ENCODE results near the gene CENPM. TPM values are rescaled to one million over a fixed set of nuclear protein-coding genes. Genes with fewer than 3 reads are reported as not detected.

The CENPM gene
- total and polyA plus RNA-seq, 2 experiments from 2014 or later: 6.7 to 14.9 TPM

- Histone ChIP-seq H4K20me1 (ENCODE audit: insufficient read depth, poor library complexity, severe bottlenecking) (peaks cover 15% of the 10 kb centered on the region), H3K79me2 (no peaks in the 10 kb centered on the region), H2AFZ (no peak overlapping the region), H3K27me3 (peaks cover 74% of the 10 kb centered on the region), H3K4me2 (no peak overlapping the region), H3K27ac (no peak overlapping the region), H3K4me3 (no peak overlapping the region), H3K4me1 (ENCODE audit: insufficient read depth) (peaks cover 16% of the 10 kb centered on the region), H3K9me2 (replicated peaks; ENCODE audit: insufficient read depth) (no peaks in the 10 kb centered on the region), H3K9me3 (ENCODE audit: low read depth) (no peaks in the 10 kb centered on the region), H3K36me3 (replicated peaks; ENCODE audit: insufficient read depth, low read depth) (no peaks in the 10 kb centered on the region)
- WGBS (ENCODE audit: low lambda C conversion rate, missing lambda C conversion rate): 82% methylated on average over 9 of the region's 9 CpGs
- DNase-seq (ENCODE audit: low spot score): no peak
- TF ChIP-seq EZH2phosphoT487 (IDR thresholded peaks at IDR 0.05; ENCODE audit: low read depth, severe bottlenecking, unreplicated experiment) (no peak), CTCF (IDR thresholded peaks at IDR 0.05; ENCODE audit: poor library complexity) (no peak), EZH2 (IDR thresholded peaks at IDR 0.05; ENCODE audit: borderline replicate concordance) (no peak)
These were observed 34.5 kb downstream of the CENPM start for GRCh38 chr22:41912338-41913039.

GRCh38 chr22:41911001-41911611 is 35.8 kb downstream of the CENPM start:
- TF ChIP-seq EZH2 (IDR thresholded peaks at IDR 0.05; ENCODE audit: borderline replicate concordance): no peak
- TF ChIP-seq EZH2phosphoT487 (IDR thresholded peaks at IDR 0.05; ENCODE audit: low read depth, severe bottlenecking, unreplicated experiment): no peak
- TF ChIP-seq CTCF (IDR thresholded peaks at IDR 0.05; ENCODE audit: poor library complexity): no peak
- Histone ChIP-seq H3K4me3 (no peak overlapping the region), H3K4me2 (peak overlapping the region; percentile 79)

GRCh38 chr22:41910050-41911000 is 36.6 kb downstream of the CENPM start:
- H3K36me3 ChIP-seq (replicated peaks; ENCODE audit: insufficient read depth, low read depth): no peaks in the 10 kb centered on the region
- TF ChIP-seq CTCF (IDR thresholded peaks at IDR 0.05; ENCODE audit: poor library complexity) (no peak), EZH2 (IDR thresholded peaks at IDR 0.05; ENCODE audit: borderline replicate concordance) (peak; percentile 58), EZH2phosphoT487 (IDR thresholded peaks at IDR 0.05; ENCODE audit: low read depth, severe bottlenecking, unreplicated experiment) (peak; percentile 48)
- H4K20me1 ChIP-seq (ENCODE audit: insufficient read depth, poor library complexity, severe bottlenecking): peaks cover 22% of the 10 kb centered on the region
- H3K4me1 ChIP-seq (ENCODE audit: insufficient read depth): peaks cover 16% of the 10 kb centered on the region
- no peaks in the 10 kb centered on the region for H3K9me3 ChIP-seq (ENCODE audit: low read depth)
- no peak overlapping the region for H2AFZ ChIP-seq
- no peaks in the 10 kb centered on the region for H3K9me2 ChIP-seq (replicated peaks; ENCODE audit: insufficient read depth)
- 4% methylated on average over 69 of the region's 112 CpGs for WGBS (ENCODE audit: low lambda C conversion rate, missing lambda C conversion rate)
- no peak overlapping the region for H3K27ac ChIP-seq
- no peak overlapping the region for H3K4me3 ChIP-seq
- H3K27me3 ChIP-seq: peaks cover 52% of the 10 kb centered on the region
- no peaks in the 10 kb centered on the region for H3K79me2 ChIP-seq
- H3K4me2 ChIP-seq: peak overlapping the region; percentile 79
- DNase-seq (ENCODE audit: low spot score): peak; percentile 38

More at GRCh38 chr22:41911001-41911611, 35.8 kb downstream of the CENPM start:
- Histone ChIP-seq H3K79me2 (no peaks in the 10 kb centered on the region), H3K27ac (no peak overlapping the region), H3K36me3 (replicated peaks; ENCODE audit: insufficient read depth, low read depth) (no peaks in the 10 kb centered on the region), H3K9me2 (replicated peaks; ENCODE audit: insufficient read depth) (no peaks in the 10 kb centered on the region), H2AFZ (no peak overlapping the region), H3K9me3 (ENCODE audit: low read depth) (no peaks in the 10 kb centered on the region), H3K27me3 (peaks cover 60% of the 10 kb centered on the region), H4K20me1 (ENCODE audit: insufficient read depth, poor library complexity, severe bottlenecking) (peaks cover 22% of the 10 kb centered on the region), H3K4me1 (ENCODE audit: insufficient read depth) (peaks cover 16% of the 10 kb centered on the region)
- no peak for DNase-seq (ENCODE audit: low spot score)
- WGBS (ENCODE audit: low lambda C conversion rate, missing lambda C conversion rate): 19% methylated on average over 7 of the region's 37 CpGs
